ENCODE results near the gene LRRC61.

LRRC61 gene

GRCh38 chr7:150333659-150334058 lies 10.5 kb downstream of the LRRC61 start:
- no peak for DNase-seq

- no peak for DNase-seq
Measured at GRCh38 chr7:150334108-150334507, 11.0 kb downstream of the LRRC61 start.

GRCh38 chr7:150335108-150335773 lies 12.1 kb downstream of the LRRC61 start:
- DNase-seq: no peak

- DNase-seq: no peak
Measured at GRCh38 chr7:150335774-150336112, 12.6 kb downstream of the LRRC61 start.

GRCh38 chr7:150336746-150337145 lies 13.6 kb downstream of the LRRC61 start:
- DNase-seq: no peak

GRCh38 chr7:150337179-150337578 lies 14.0 kb downstream of the LRRC61 start:
- no peak for DNase-seq

- no peak for DNase-seq
Measured at GRCh38 chr7:150337659-150338081, 14.5 kb downstream of the LRRC61 start.

GRCh38 chr7:150338166-150338829 lies 15.1 kb downstream of the LRRC61 start:
- DNase-seq: no peak

GRCh38 chr7:150339409-150339809 lies 16.3 kb downstream of the LRRC61 start:
- no peak for DNase-seq

GRCh38 chr7:150340024-150340749 lies 17.0 kb downstream of the LRRC61 start:
- no peak for DNase-seq

GRCh38 chr7:150340875-150341262 lies 17.7 kb downstream of the LRRC61 start:
- no peak for DNase-seq

GRCh38 chr7:150341263-150342120 lies 18.3 kb downstream of the LRRC61 start, which contains the start of gene RARRES2:
Gene RARRES2, minus strand, starts transcription at chr7:150341629. Its CDS starts 1,020 bp downstream, at chr7:150340609.
- no peak for DNase-seq

- no peak for DNase-seq
Measured at GRCh38 chr7:150342121-150342408, 18.9 kb downstream of the LRRC61 start.

- DNase-seq: no peak
Measured at GRCh38 chr7:150343225-150343624, 20.1 kb downstream of the LRRC61 start.

- DNase-seq: no peak
Measured at GRCh38 chr7:150344299-150344698, 21.1 kb downstream of the LRRC61 start.

GRCh38 chr7:150345012-150345411 lies 21.9 kb downstream of the LRRC61 start:
- DNase-seq: no peak

GRCh38 chr7:150346922-150347321 lies 23.8 kb downstream of the LRRC61 start:
- no peak for DNase-seq

- no peak for DNase-seq
Measured at GRCh38 chr7:150351587-150352194, 28.5 kb downstream of the LRRC61 start.

GRCh38 chr7:150355666-150356059 lies 32.5 kb downstream of the LRRC61 start:
- no peak for DNase-seq

GRCh38 chr7:150356265-150356897 lies 33.2 kb downstream of the LRRC61 start:
- peak; percentile 56 for DNase-seq

- peak; percentile 14 for DNase-seq
Measured at GRCh38 chr7:150357270-150357669, 34.1 kb downstream of the LRRC61 start.

- DNase-seq: no peak
Measured at GRCh38 chr7:150357771-150358427, 34.7 kb downstream of the LRRC61 start.
